ENCODE results near the gene ANKRD33B.

DNA sequence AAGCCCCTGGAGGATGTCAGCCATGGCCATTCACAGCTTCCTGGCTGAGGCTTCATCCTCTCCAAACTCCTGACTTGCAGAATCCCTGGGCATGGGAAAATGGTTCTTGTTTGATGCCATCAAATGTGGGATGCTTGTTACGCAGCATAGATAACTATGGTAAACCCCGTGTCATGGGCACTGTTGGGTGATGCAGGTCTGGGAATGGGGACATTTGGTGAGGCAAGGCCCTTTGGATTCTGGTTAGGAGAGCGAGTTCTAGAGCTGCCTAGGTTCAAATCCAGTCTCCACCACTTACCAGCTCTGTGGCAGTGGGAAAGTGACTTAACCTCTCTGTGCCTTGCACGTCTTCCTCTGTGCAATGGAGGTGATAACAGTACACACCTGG lies 41.7 kb upstream of the ANKRD33B start:
- TF ChIP-seq, protein P1, sequence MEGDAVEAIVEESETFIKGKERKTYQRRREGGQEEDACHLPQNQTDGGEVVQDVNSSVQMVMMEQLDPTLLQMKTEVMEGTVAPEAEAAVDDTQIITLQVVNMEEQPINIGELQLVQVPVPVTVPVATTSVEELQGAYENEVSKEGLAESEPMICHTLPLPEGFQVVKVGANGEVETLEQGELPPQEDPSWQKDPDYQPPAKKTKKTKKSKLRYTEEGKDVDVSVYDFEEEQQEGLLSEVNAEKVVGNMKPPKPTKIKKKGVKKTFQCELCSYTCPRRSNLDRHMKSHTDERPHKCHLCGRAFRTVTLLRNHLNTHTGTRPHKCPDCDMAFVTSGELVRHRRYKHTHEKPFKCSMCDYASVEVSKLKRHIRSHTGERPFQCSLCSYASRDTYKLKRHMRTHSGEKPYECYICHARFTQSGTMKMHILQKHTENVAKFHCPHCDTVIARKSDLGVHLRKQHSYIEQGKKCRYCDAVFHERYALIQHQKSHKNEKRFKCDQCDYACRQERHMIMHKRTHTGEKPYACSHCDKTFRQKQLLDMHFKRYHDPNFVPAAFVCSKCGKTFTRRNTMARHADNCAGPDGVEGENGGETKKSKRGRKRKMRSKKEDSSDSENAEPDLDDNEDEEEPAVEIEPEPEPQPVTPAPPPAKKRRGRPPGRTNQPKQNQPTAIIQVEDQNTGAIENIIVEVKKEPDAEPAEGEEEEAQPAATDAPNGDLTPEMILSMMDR (conservative IDR thresholded peaks at IDR 0.05; ENCODE audit: low read depth in 2 of 2) = no peak
- no peak for TF ChIP-seq EZH2 (IDR thresholded peaks at IDR 0.05; ENCODE audit: low read depth, unreplicated experiment)
- no peak for TF ChIP-seq POLR2AphosphoS5 (IDR thresholded peaks at IDR 0.05; ENCODE audit: low read depth)
- TF ChIP-seq EZH2phosphoT487 (IDR thresholded peaks at IDR 0.05; ENCODE audit: unreplicated experiment) = no peak
- no peak for TF ChIP-seq JUNB (IDR thresholded peaks at IDR 0.05; ENCODE audit: unreplicated experiment)
- TF ChIP-seq ZNF114 (CRISPR knock-in tag; IDR thresholded peaks at IDR 0.05) = no peak
- TF ChIP-seq CREB1 (CRISPR knock-in tag; IDR thresholded peaks at IDR 0.05; ENCODE audit: low read depth) = no peak
- TF ChIP-seq, protein P2, sequence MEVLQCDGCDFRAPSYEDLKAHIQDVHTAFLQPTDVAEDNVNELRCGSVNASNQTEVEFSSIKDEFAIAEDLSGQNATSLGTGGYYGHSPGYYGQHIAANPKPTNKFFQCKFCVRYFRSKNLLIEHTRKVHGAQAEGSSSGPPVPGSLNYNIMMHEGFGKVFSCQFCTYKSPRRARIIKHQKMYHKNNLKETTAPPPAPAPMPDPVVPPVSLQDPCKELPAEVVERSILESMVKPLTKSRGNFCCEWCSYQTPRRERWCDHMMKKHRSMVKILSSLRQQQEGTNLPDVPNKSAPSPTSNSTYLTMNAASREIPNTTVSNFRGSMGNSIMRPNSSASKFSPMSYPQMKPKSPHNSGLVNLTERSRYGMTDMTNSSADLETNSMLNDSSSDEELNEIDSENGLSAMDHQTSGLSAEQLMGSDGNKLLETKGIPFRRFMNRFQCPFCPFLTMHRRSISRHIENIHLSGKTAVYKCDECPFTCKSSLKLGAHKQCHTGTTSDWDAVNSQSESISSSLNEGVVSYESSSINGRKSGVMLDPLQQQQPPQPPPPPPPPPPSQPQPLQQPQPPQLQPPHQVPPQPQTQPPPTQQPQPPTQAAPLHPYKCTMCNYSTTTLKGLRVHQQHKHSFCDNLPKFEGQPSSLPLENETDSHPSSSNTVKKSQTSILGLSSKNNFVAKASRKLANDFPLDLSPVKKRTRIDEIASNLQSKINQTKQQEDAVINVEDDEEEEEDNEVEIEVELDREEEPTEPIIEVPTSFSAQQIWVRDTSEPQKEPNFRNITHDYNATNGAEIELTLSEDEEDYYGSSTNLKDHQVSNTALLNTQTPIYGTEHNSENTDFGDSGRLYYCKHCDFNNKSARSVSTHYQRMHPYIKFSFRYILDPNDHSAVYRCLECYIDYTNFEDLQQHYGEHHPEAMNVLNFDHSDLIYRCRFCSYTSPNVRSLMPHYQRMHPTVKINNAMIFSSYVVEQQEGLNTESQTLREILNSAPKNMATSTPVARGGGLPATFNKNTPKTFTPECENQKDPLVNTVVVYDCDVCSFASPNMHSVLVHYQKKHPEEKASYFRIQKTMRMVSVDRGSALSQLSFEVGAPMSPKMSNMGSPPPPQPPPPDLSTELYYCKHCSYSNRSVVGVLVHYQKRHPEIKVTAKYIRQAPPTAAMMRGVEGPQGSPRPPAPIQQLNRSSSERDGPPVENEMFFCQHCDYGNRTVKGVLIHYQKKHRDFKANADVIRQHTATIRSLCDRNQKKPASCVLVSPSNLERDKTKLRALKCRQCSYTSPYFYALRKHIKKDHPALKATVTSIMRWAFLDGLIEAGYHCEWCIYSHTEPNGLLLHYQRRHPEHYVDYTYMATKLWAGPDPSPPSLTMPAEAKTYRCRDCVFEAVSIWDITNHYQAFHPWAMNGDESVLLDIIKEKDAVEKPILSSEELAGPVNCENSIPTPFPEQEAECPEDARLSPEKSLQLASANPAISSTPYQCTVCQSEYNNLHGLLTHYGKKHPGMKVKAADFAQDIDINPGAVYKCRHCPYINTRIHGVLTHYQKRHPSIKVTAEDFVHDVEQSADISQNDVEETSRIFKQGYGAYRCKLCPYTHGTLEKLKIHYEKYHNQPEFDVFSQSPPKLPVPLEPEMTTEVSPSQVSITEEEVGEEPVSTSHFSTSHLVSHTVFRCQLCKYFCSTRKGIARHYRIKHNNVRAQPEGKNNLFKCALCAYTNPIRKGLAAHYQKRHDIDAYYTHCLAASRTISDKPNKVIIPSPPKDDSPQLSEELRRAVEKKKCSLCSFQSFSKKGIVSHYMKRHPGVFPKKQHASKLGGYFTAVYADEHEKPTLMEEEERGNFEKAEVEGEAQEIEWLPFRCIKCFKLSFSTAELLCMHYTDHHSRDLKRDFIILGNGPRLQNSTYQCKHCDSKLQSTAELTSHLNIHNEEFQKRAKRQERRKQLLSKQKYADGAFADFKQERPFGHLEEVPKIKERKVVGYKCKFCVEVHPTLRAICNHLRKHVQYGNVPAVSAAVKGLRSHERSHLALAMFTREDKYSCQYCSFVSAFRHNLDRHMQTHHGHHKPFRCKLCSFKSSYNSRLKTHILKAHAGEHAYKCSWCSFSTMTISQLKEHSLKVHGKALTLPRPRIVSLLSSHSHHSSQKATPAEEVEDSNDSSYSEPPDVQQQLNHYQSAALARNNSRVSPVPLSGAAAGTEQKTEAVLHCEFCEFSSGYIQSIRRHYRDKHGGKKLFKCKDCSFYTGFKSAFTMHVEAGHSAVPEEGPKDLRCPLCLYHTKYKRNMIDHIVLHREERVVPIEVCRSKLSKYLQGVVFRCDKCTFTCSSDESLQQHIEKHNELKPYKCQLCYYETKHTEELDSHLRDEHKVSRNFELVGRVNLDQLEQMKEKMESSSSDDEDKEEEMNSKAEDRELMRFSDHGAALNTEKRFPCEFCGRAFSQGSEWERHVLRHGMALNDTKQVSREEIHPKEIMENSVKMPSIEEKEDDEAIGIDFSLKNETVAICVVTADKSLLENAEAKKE (CRISPR knock-in tag; IDR thresholded peaks at IDR 0.05) = no peak

Data from GM23338 (cell line).